ENCODE results near the gene SAP30L.

SAP30L gene

GRCh38 chr5:154415114-154415513, 30.7 kb upstream of the SAP30L start:
- H3K4me1 ChIP-seq (ENCODE audit: control insufficient read depth in 5 of 5, insufficient read depth in 5 of 5, low read length in 5 of 5): no peaks in the 10 kb centered on the region
- no peak overlapping the region for H3K27ac ChIP-seq (ENCODE audit: low read depth, low read length)
- H3K36me3 ChIP-seq (ENCODE audit: control insufficient read depth in 5 of 5, insufficient read depth in 5 of 5, low read length in 5 of 5): peaks cover 0 to 72% (median 34%) of the 10 kb centered on the region in 5 donors
- no peaks in the 10 kb centered on the region for H3K9me3 ChIP-seq (ENCODE audit: control insufficient read depth in 5 of 5, low read length in 5 of 5)
- no peak overlapping the region for H3K9ac ChIP-seq (ENCODE audit: low read length in 5 of 5)
- no peak overlapping the region for H3K4me3 ChIP-seq (ENCODE audit: low read depth in 1 of 5, low read length in 5 of 5)
- no peaks in the 10 kb centered on the region for H3K27me3 ChIP-seq (ENCODE audit: control insufficient read depth in 5 of 5, insufficient read depth in 4 of 5, low read length in 5 of 5)

GRCh38 chr5:154418344-154418820, 27.4 kb upstream of the SAP30L start:
- Histone ChIP-seq H3K9ac (ENCODE audit: low read length in 5 of 5) (no peak overlapping the region), H3K9me3 (ENCODE audit: control insufficient read depth in 5 of 5, low read length in 5 of 5) (no peaks in the 10 kb centered on the region), H3K4me3 (ENCODE audit: low read depth in 1 of 5, low read length in 5 of 5) (no peak overlapping the region), H3K27me3 (ENCODE audit: control insufficient read depth in 5 of 5, insufficient read depth in 4 of 5, low read length in 5 of 5) (no peaks in the 10 kb centered on the region), H3K36me3 (ENCODE audit: control insufficient read depth in 5 of 5, insufficient read depth in 5 of 5, low read length in 5 of 5) (peaks cover 4 to 51% (median 13%) of the 10 kb centered on the region in 5 donors), H3K27ac (ENCODE audit: low read depth, low read length) (no peak overlapping the region), H3K4me1 (ENCODE audit: control insufficient read depth in 5 of 5, insufficient read depth in 5 of 5, low read length in 5 of 5) (no peaks in the 10 kb centered on the region)

GRCh38 chr5:154419236-154419635, 26.6 kb upstream of the SAP30L start:
- H3K9me3 ChIP-seq (ENCODE audit: control insufficient read depth in 5 of 5, low read length in 5 of 5): no peaks in the 10 kb centered on the region
- H3K27me3 ChIP-seq (ENCODE audit: control insufficient read depth in 5 of 5, insufficient read depth in 4 of 5, low read length in 5 of 5): no peaks in the 10 kb centered on the region
- H3K4me1 ChIP-seq (ENCODE audit: control insufficient read depth in 5 of 5, insufficient read depth in 5 of 5, low read length in 5 of 5): no peaks in the 10 kb centered on the region
- no peak overlapping the region for H3K27ac ChIP-seq (ENCODE audit: low read depth, low read length)
- H3K4me3 ChIP-seq (ENCODE audit: low read depth in 1 of 5, low read length in 5 of 5): no peak overlapping the region
- no peak overlapping the region for H3K9ac ChIP-seq (ENCODE audit: low read length in 5 of 5)
- H3K36me3 ChIP-seq (ENCODE audit: control insufficient read depth in 5 of 5, insufficient read depth in 5 of 5, low read length in 5 of 5): peaks cover 4 to 49% (median 13%) of the 10 kb centered on the region in 5 donors

- no peaks in the 10 kb centered on the region for H3K27me3 ChIP-seq (ENCODE audit: control insufficient read depth in 5 of 5, insufficient read depth in 4 of 5, low read length in 5 of 5)
- H3K9me3 ChIP-seq (ENCODE audit: control insufficient read depth in 5 of 5, low read length in 5 of 5): no peaks in the 10 kb centered on the region
- H3K4me3 ChIP-seq (ENCODE audit: low read depth in 1 of 5, low read length in 5 of 5): no peak overlapping the region
- no peak overlapping the region for H3K27ac ChIP-seq (ENCODE audit: low read depth, low read length)
- no peak overlapping the region for H3K9ac ChIP-seq (ENCODE audit: low read length in 5 of 5)
- H3K4me1 ChIP-seq (ENCODE audit: control insufficient read depth in 5 of 5, insufficient read depth in 5 of 5, low read length in 5 of 5): no peaks in the 10 kb centered on the region
- H3K36me3 ChIP-seq (ENCODE audit: control insufficient read depth in 5 of 5, insufficient read depth in 5 of 5, low read length in 5 of 5): peaks cover 3 to 39% (median 9%) of the 10 kb centered on the region in 5 donors
These were observed 23.9 kb upstream of the SAP30L start for GRCh38 chr5:154421868-154422267.

GRCh38 chr5:154422298-154422697, 23.5 kb upstream of the SAP30L start:
- Histone ChIP-seq H3K36me3 (ENCODE audit: control insufficient read depth in 5 of 5, insufficient read depth in 5 of 5, low read length in 5 of 5) (peaks cover 0 to 35% (median 6%) of the 10 kb centered on the region in 5 donors), H3K4me1 (ENCODE audit: control insufficient read depth in 5 of 5, insufficient read depth in 5 of 5, low read length in 5 of 5) (no peaks in the 10 kb centered on the region), H3K9me3 (ENCODE audit: control insufficient read depth in 5 of 5, low read length in 5 of 5) (no peaks in the 10 kb centered on the region), H3K9ac (ENCODE audit: low read length in 5 of 5) (no peak overlapping the region), H3K4me3 (ENCODE audit: low read depth in 1 of 5, low read length in 5 of 5) (no peak overlapping the region), H3K27ac (ENCODE audit: low read depth, low read length) (no peak overlapping the region), H3K27me3 (ENCODE audit: control insufficient read depth in 5 of 5, insufficient read depth in 4 of 5, low read length in 5 of 5) (no peaks in the 10 kb centered on the region)

GRCh38 chr5:154428208-154428607, 17.6 kb upstream of the SAP30L start:
- Histone ChIP-seq H3K9ac (ENCODE audit: low read length in 5 of 5) (no peak overlapping the region), H3K36me3 (ENCODE audit: control insufficient read depth in 5 of 5, insufficient read depth in 5 of 5, low read length in 5 of 5) (no peaks in the 10 kb centered on the region), H3K27me3 (ENCODE audit: control insufficient read depth in 5 of 5, insufficient read depth in 4 of 5, low read length in 5 of 5) (no peaks in the 10 kb centered on the region), H3K27ac (ENCODE audit: low read depth, low read length) (no peak overlapping the region), H3K4me3 (ENCODE audit: low read depth in 1 of 5, low read length in 5 of 5) (no peak overlapping the region), H3K9me3 (ENCODE audit: control insufficient read depth in 5 of 5, low read length in 5 of 5) (no peaks in the 10 kb centered on the region), H3K4me1 (ENCODE audit: control insufficient read depth in 5 of 5, insufficient read depth in 5 of 5, low read length in 5 of 5) (no peaks in the 10 kb centered on the region)

- Histone ChIP-seq H3K4me3 (ENCODE audit: low read depth in 1 of 5, low read length in 5 of 5) (no peak overlapping the region), H3K4me1 (ENCODE audit: control insufficient read depth in 5 of 5, insufficient read depth in 5 of 5, low read length in 5 of 5) (no peaks in the 10 kb centered on the region), H3K27ac (ENCODE audit: low read depth, low read length) (no peak overlapping the region), H3K27me3 (ENCODE audit: control insufficient read depth in 5 of 5, insufficient read depth in 4 of 5, low read length in 5 of 5) (no peaks in the 10 kb centered on the region), H3K9me3 (ENCODE audit: control insufficient read depth in 5 of 5, low read length in 5 of 5) (no peaks in the 10 kb centered on the region), H3K9ac (ENCODE audit: low read length in 5 of 5) (no peak overlapping the region), H3K36me3 (ENCODE audit: control insufficient read depth in 5 of 5, insufficient read depth in 5 of 5, low read length in 5 of 5) (no peaks in the 10 kb centered on the region)
These were observed 16.5 kb upstream of the SAP30L start for GRCh38 chr5:154429341-154429740.

- peaks cover 0 to 10% (median 3%) of the 10 kb centered on the region in 5 donors for H3K36me3 ChIP-seq (ENCODE audit: control insufficient read depth in 5 of 5, insufficient read depth in 5 of 5, low read length in 5 of 5)
- no peak overlapping the region for H3K4me3 ChIP-seq (ENCODE audit: low read depth in 1 of 5, low read length in 5 of 5)
- H3K4me1 ChIP-seq (ENCODE audit: control insufficient read depth in 5 of 5, insufficient read depth in 5 of 5, low read length in 5 of 5): no peaks in the 10 kb centered on the region
- H3K27ac ChIP-seq (ENCODE audit: low read depth, low read length): no peak overlapping the region
- H3K9ac ChIP-seq (ENCODE audit: low read length in 5 of 5): no peak overlapping the region
- no peaks in the 10 kb centered on the region for H3K9me3 ChIP-seq (ENCODE audit: control insufficient read depth in 5 of 5, low read length in 5 of 5)
- H3K27me3 ChIP-seq (ENCODE audit: control insufficient read depth in 5 of 5, insufficient read depth in 4 of 5, low read length in 5 of 5): no peaks in the 10 kb centered on the region
These were observed 15.3 kb upstream of the SAP30L start for GRCh38 chr5:154430466-154430865.

GRCh38 chr5:154430961-154431630, 14.7 kb upstream of the SAP30L start:
- H3K4me1 ChIP-seq (ENCODE audit: control insufficient read depth in 5 of 5, insufficient read depth in 5 of 5, low read length in 5 of 5): no peaks in the 10 kb centered on the region
- peaks cover 6 to 15% (median 8%) of the 10 kb centered on the region in 5 donors for H3K36me3 ChIP-seq (ENCODE audit: control insufficient read depth in 5 of 5, insufficient read depth in 5 of 5, low read length in 5 of 5)
- no peak overlapping the region for H3K27ac ChIP-seq (ENCODE audit: low read depth, low read length)
- no peak overlapping the region for H3K9ac ChIP-seq (ENCODE audit: low read length in 5 of 5)
- no peaks in the 10 kb centered on the region for H3K9me3 ChIP-seq (ENCODE audit: control insufficient read depth in 5 of 5, low read length in 5 of 5)
- no peak overlapping the region for H3K4me3 ChIP-seq (ENCODE audit: low read depth in 1 of 5, low read length in 5 of 5)
- H3K27me3 ChIP-seq (ENCODE audit: control insufficient read depth in 5 of 5, insufficient read depth in 4 of 5, low read length in 5 of 5): no peaks in the 10 kb centered on the region

GRCh38 chr5:154435226-154435625, 10.6 kb upstream of the SAP30L start:
- H3K4me1 ChIP-seq (ENCODE audit: control insufficient read depth in 5 of 5, insufficient read depth in 5 of 5, low read length in 5 of 5): no peaks in the 10 kb centered on the region
- no peak overlapping the region for H3K4me3 ChIP-seq (ENCODE audit: low read depth in 1 of 5, low read length in 5 of 5)
- no peak overlapping the region for H3K27ac ChIP-seq (ENCODE audit: low read depth, low read length)
- no peaks in the 10 kb centered on the region for H3K27me3 ChIP-seq (ENCODE audit: control insufficient read depth in 5 of 5, insufficient read depth in 4 of 5, low read length in 5 of 5)
- H3K9ac ChIP-seq (ENCODE audit: low read length in 5 of 5): no peak overlapping the region
- peaks cover 14 to 49% (median 23%) of the 10 kb centered on the region in 5 donors for H3K36me3 ChIP-seq (ENCODE audit: control insufficient read depth in 5 of 5, insufficient read depth in 5 of 5, low read length in 5 of 5)
- H3K9me3 ChIP-seq (ENCODE audit: control insufficient read depth in 5 of 5, low read length in 5 of 5): no peaks in the 10 kb centered on the region
